ENCODE measurements around the gene PRRT3. TPM values are rescaled to one million over a fixed set of nuclear protein-coding genes. Genes with fewer than 3 reads are reported as not detected.
A peak's percentile ranks its signal among the peaks of the same experiment; 100 is the strongest.

The PRRT3 gene
- total RNA-seq = 1 to 10 TPM; 1.1 to 2.8 (median 1.3) TPM

DNA sequence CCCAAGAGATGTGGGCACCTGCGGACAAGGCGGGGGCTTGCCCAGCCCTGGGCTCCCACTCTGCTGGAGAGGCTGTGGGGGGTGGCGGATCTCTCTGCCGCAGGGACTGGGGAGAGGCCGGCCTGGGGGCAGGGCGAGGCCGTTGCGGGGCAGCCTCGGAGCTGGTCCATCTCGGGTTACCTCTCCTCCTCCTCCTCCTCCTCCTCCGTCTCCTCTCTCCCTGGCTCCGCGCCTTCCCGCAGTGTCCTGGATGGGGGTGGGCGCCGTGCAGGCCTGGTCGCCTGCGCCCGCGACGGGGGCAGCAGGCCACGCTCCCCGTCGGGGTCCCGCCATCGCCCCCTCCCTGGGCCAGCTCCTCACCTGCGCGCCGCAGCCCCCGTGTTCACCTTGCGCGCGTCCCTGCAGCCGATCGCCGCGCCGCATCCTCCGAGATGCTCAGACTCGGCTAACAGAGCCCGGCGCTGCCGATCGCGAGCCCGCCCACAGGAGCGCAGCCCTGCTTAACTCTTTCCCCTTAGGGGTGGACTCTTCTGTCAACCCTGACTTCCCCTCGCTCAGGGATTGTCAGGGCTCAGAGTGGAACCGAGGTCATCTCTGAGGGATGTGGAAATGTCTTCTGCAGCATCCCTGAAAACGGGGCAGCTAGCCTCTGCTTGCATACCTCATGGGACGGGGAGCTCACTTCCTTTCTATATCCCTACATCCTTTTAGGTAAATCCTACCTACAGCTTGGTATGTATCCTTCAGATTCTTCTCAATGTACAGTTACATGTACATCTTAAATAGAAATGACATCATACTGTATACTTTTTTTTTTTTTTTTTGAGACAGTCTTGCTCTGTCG is at the start of gene PRRT3:
TSS of gene PRRT3 (minus strand) at position 447 of the 844 bp plus-strand sequence. CDS start 2,293 bp downstream, outside the sequence.
- no peak for TF ChIP-seq CTCF (IDR thresholded peaks at IDR 0.05)
- ATAC-seq (ENCODE audit: low FRiP score) = peak; percentile 34
- DNase-seq (ENCODE audit: low spot score) = no peak

GRCh38 chr3:10000686-10001085 is 48.5 kb upstream of the PRRT3 start:
- ATAC-seq (ENCODE audit: low FRiP score) (no peak), DNase-seq (ENCODE audit: low spot score) (no peak)
- no peak for TF ChIP-seq CTCF (IDR thresholded peaks at IDR 0.05)

DNA sequence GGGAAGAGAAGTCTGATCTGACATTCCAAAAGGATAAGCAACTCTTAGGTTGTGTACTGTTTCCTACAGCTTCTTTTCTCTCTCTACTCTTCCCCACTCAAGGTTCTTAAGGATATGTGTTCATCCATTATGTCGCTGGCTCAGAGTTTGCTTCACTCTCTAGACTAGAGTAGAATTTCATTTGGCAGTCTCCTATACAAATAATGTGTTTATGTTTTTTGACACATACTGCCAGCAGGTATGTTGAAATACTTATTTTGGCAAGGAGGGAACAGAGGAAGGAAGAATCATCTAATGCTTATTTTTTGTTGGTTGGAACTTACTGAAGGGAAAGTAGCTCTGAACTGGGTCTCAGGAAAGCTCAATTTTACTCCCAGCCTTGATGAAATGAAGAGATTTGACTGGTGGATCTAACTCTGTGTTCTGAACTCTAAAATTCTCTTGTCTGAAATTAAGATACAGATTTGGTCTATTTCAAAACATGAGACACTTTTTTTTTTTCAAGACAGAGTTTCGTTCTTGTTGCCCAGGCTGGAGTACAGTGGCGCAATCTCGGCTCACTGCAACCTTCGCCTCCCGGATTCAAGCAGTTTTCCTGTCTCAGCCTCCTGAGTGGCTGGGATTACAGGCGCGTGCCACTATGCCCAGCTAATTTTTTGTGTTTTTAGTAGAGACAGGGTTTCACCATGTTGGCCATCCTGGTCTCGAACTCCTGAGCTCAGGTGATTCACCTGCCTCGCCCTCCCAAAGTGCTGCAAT is 42.1 kb upstream of the PRRT3 start:
- DNase-seq (ENCODE audit: low spot score) = no peak
- TF ChIP-seq CTCF (IDR thresholded peaks at IDR 0.05) = no peak

GRCh38 chr3:9986230-9986725 is 34.1 kb upstream of the PRRT3 start:
- ATAC-seq (ENCODE audit: low FRiP score) = peak; percentile 43

More for the DNA sequence above, 42.1 kb upstream of the PRRT3 start:
- peak; percentile 75 for ATAC-seq (ENCODE audit: low FRiP score)

GRCh38 chr3:9980251-9980650 is 28.0 kb upstream of the PRRT3 start:
- DNase-seq (ENCODE audit: low spot score) (no peak), ATAC-seq (ENCODE audit: low FRiP score) (no peak)
- no peak for TF ChIP-seq CTCF (IDR thresholded peaks at IDR 0.05)

More at GRCh38 chr3:9986230-9986725, 34.1 kb upstream of the PRRT3 start:
- DNase-seq (ENCODE audit: low spot score) = no peak
- no peak for TF ChIP-seq CTCF (IDR thresholded peaks at IDR 0.05)

GRCh38 chr3:9978710-9979305 is 26.6 kb upstream of the PRRT3 start:
- no peak for TF ChIP-seq CTCF (IDR thresholded peaks at IDR 0.05)
- no peak for ATAC-seq (ENCODE audit: low FRiP score)
- DNase-seq (ENCODE audit: low spot score) = no peak

Data from omental fat pad (tissue), 4 donors.